ENCODE measurements around the gene LRRIQ1. TPM values are rescaled to one million over a fixed set of nuclear protein-coding genes. Genes with fewer than 3 reads are reported as not detected.

The LRRIQ1 gene, protein sequence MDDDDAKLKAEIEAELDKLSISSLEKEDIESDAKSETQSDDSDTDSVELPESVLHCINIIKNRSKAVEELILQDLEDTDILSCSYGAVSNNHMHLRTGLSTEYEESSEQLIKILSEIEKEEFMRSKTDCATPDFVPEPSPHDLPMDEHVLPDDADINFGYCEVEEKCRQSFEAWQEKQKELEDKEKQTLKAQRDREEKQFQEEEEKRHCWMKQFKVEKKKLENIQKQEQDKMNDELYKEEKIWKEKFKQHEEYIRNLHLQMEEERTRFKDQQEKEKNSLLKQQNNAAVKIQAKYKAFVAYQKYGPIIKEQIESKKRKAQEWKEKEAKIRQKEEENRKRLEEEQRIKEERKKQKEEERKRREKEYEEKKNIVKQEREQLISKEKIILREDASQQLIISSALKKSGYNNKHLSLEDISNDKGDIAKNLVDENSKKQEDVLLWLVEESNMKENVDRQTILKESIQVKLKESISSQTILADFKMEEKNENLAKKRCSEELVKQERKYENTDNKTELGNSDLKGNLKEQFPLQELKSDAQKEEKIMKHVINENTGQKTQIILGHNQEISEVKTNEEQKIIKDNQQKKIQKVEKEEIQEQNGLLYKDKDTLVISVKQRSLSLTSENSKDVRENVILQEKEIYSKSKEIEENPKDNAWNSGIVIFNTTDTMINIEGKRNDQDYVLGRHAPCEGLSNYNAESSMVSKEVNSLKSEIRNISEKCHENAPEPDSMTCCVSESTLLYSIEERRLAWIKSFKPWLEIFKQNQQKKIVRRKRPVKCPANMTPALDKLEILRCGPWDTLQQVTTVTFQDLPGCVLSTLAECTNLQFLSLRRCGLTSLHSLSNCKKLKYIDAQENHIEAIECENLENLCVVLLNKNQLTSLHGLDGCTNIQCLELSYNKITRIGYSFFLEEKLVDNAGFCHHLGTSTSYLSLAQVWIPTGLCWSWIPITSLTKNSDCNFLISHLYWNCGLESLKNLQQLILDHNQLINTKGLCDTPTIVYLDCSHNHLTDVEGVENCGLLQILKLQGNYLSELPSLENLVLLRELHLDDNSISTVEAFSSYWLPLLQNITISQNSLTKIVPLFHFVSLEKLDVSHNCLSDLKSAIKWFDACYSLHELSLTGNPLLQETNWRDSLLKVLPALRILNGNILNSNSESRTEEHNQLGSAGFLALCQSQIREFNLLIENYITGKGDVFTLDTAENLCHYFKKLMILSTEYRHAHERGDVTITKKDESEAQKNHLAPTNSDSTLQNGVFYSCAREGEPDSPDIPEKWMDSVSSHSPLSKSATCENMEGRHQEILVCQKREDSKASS (N-terminal part only)
- total RNA-seq, result 0.22 TPM
- long read RNA-seq, result 0 reads

DNA sequence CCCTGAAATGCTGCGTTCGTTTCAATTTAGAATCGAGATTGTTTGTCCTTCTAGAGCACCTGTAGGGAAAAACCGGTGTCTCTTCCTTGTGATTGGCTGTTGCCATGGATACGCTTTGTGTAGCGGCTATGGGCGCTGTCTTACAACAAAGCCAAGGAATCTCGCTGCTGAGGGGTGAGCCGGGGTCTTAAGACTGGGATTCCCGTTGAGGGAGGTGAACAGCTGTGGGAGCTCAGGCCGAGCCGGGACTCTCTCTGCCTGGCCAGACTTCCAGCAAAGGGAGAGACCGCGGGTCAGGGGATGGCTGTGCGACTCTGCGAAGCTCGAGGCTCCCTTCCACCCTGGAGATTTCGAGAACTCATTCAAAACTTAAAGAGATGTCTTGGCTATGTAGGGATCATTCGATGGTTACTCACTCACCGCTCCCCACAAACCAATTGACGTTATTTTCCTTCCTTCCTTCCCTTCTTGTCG lies at the start of gene LRRIQ1, which contains the start of gene TSPAN19:
Gene LRRIQ1, plus strand, starts transcription at position 118 of the 474 bp plus-strand sequence. CDS start 1,826 bp downstream, outside the sequence.
Gene TSPAN19, minus strand, starts transcription at position 44 of the 474 bp plus-strand sequence. CDS start 6,331 bp downstream, outside the sequence.
- H3K9me3 ChIP-seq (replicated peaks), result no peaks in the 10 kb centered on the region
- TF ChIP-seq, protein P1, sequence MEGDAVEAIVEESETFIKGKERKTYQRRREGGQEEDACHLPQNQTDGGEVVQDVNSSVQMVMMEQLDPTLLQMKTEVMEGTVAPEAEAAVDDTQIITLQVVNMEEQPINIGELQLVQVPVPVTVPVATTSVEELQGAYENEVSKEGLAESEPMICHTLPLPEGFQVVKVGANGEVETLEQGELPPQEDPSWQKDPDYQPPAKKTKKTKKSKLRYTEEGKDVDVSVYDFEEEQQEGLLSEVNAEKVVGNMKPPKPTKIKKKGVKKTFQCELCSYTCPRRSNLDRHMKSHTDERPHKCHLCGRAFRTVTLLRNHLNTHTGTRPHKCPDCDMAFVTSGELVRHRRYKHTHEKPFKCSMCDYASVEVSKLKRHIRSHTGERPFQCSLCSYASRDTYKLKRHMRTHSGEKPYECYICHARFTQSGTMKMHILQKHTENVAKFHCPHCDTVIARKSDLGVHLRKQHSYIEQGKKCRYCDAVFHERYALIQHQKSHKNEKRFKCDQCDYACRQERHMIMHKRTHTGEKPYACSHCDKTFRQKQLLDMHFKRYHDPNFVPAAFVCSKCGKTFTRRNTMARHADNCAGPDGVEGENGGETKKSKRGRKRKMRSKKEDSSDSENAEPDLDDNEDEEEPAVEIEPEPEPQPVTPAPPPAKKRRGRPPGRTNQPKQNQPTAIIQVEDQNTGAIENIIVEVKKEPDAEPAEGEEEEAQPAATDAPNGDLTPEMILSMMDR (IDR thresholded peaks at IDR 0.05; ENCODE audit: borderline replicate concordance), result no peak
- no peak within 1 kb of the TSS for H3K27ac ChIP-seq (replicated peaks)
- peaks cover 12% of the 10 kb centered on the region for H3K4me1 ChIP-seq
- no peaks in the 10 kb centered on the region for H3K36me3 ChIP-seq
- intact Hi-C loops (cut with micrococcal nuclease), result no loop called here
- peak; percentile 20 for DNase-seq
- H3K27me3 ChIP-seq (ENCODE audit: low read depth), result peaks cover 9% of the 10 kb centered on the region
- peak within 1 kb of the TSS; percentile 69 for H3K4me3 ChIP-seq

DNA sequence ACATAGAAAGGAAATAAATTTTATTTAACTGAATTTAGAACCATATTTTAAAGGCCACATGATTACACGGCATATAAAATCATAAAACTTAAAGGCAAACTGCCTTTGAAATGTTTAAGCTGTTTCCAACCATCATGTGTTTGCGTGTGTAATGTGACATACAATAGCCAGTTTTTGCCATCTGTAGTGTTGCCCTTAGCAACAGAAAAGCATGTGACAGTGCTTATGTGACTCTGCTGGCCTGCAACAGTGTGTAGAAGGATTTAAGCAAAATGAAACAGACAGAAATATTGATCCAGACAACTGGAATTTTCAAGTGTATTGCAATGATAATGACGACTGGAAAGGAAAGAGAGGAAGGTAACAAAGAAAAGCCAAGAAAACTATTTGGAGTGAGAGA lies 49.6 kb upstream of the LRRIQ1 start:
- no peaks in the 10 kb centered on the region for H3K27me3 ChIP-seq (ENCODE audit: low read depth)
- TF ChIP-seq, protein P1 (IDR thresholded peaks at IDR 0.05; ENCODE audit: borderline replicate concordance), result no peak
- intact Hi-C loops (cut with micrococcal nuclease), result no loop called here
- H3K4me1 ChIP-seq, result no peaks in the 10 kb centered on the region
- H3K4me3 ChIP-seq, result no peak overlapping the region
- H3K27ac ChIP-seq (replicated peaks), result no peak overlapping the region
- H3K9me3 ChIP-seq (replicated peaks), result no peaks in the 10 kb centered on the region
- no peak for DNase-seq
- no peaks in the 10 kb centered on the region for H3K36me3 ChIP-seq

DNA sequence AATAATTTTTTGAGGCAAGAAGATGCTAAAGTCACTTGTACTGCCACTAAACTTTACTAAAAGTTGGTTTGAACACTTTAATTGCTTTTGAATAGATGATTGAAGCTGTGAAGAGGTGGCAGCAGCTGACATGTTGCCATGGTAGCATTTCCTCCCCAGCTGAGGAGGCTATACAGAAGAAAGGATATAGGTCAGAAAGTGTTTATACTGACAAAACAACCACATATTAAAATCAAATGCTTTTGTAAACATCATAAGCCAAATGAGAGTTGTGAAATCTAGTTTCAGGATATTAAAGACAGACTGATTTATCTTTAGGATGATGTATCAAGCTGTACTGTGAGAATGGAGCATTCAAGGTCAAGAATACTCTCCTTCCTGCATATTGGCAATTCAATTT lies 41.7 kb upstream of the LRRIQ1 start:
- DNase-seq, result no peak
- Histone ChIP-seq H3K4me3 (no peak overlapping the region), H3K36me3 (no peaks in the 10 kb centered on the region), H3K9me3 (replicated peaks) (no peaks in the 10 kb centered on the region), H3K4me1 (no peaks in the 10 kb centered on the region), H3K27ac (replicated peaks) (no peak overlapping the region), H3K27me3 (ENCODE audit: low read depth) (no peaks in the 10 kb centered on the region)
- intact Hi-C loops (cut with micrococcal nuclease), result no loop called here
- TF ChIP-seq, protein P1 (IDR thresholded peaks at IDR 0.05; ENCODE audit: borderline replicate concordance), result no peak

GRCh38 chr12:84995641-84996040 lies 40.5 kb upstream of the LRRIQ1 start:
- no peak overlapping the region for H3K27ac ChIP-seq (replicated peaks)
- H3K4me3 ChIP-seq, result no peak overlapping the region
- DNase-seq, result no peak
- no peaks in the 10 kb centered on the region for H3K4me1 ChIP-seq
- no peaks in the 10 kb centered on the region for H3K36me3 ChIP-seq
- intact Hi-C loops (cut with micrococcal nuclease), result no loop called here
- TF ChIP-seq, protein P1 (IDR thresholded peaks at IDR 0.05; ENCODE audit: borderline replicate concordance), result no peak
- no peaks in the 10 kb centered on the region for H3K9me3 ChIP-seq (replicated peaks)
- H3K27me3 ChIP-seq (ENCODE audit: low read depth), result no peaks in the 10 kb centered on the region

- no peaks in the 10 kb centered on the region for H3K36me3 ChIP-seq
- DNase-seq, result no peak
- H3K9me3 ChIP-seq (replicated peaks), result no peaks in the 10 kb centered on the region
- no peaks in the 10 kb centered on the region for H3K27me3 ChIP-seq (ENCODE audit: low read depth)
- H3K27ac ChIP-seq (replicated peaks), result no peak overlapping the region
- TF ChIP-seq, protein P1 (IDR thresholded peaks at IDR 0.05; ENCODE audit: borderline replicate concordance), result no peak
- intact Hi-C loops (cut with micrococcal nuclease), result no loop called here
- no peak overlapping the region for H3K4me3 ChIP-seq
- H3K4me1 ChIP-seq, result no peaks in the 10 kb centered on the region
Observed at GRCh38 chr12:84996759-84997158, 39.4 kb upstream of the LRRIQ1 start.
